K562 (cell line): Measurements from ENCODE around the gene HDAC1.

Experiments
- CHD4 ChIP-seq: fragments of 200-600 bp; sonication (generic); IDR thresholded peaks from 3 replicates; pipeline ENCODE4 v1.6.1; 2012; ENCODE audit warnings: low read depth, mild to moderate bottlenecking, mixed read lengths, low read length, inconsistent platforms; ENCODE audit not compliant: insufficient read depth, insufficient replicate concordance, poor library complexity, severe bottlenecking
- ELF4 ChIP-seq: fragments of 450-650 bp; formaldehyde crosslinking; IDR thresholded peaks from 2 replicates; pipeline ENCODE4 v1.4.0; 2022; ENCODE audit warnings: missing genetic modification characterization
- JUN ChIP-seq, 2 experiments: sonication (generic) in 1 of 2; formaldehyde crosslinking in 1 of 2; IDR thresholded peaks; 2 replicates each; pipeline versions ENCODE4 v1.6.1 to v1.8.0; 2012 to 2022; ENCODE audit warnings: borderline replicate concordance in 2 of 2, mild to moderate bottlenecking in 2 of 2, improper control_type of control experiment in 1 of 2, low read depth in 1 of 2, low read length in 1 of 2, missing genetic modification reagents in 1 of 2
- KDM1A ChIP-seq, 2 experiments: fragments of 450-650 bp; IDR thresholded peaks; 2 replicates each; pipeline ENCODE4 v1.6.1; 2016; ENCODE audit warnings: mild to moderate bottlenecking in 2 of 2
- MYC ChIP-seq, 2 experiments: fragments of 250-450 bp in 1 of 2; sonication (Bioruptor Pico) in 1 of 2; IDR thresholded peaks; 2 replicates each; pipeline versions ENCODE4 v1.5.1 to v1.6.1; 2012 to 2021; ENCODE audit warnings: low read depth in 2 of 2, borderline replicate concordance in 1 of 2, improper control_type of control experiment in 1 of 2, low read length in 1 of 2, mild to moderate bottlenecking in 1 of 2, moderate library complexity in 1 of 2
- RBM15 ChIP-seq: fragments of 200-400 bp; formaldehyde crosslinking; IDR thresholded peaks from 2 replicates; pipeline ENCODE4 v1.6.1; 2018; ENCODE audit warnings: mild to moderate bottlenecking, low read length, moderate library complexity; ENCODE audit not compliant: insufficient read depth
- SIRT6 ChIP-seq: IDR thresholded peaks from one replicate; pipeline ENCODE4 v1.6.1; 2012; ENCODE audit warnings: low read depth, mild to moderate bottlenecking, control low read depth, inconsistent platforms, low read length, moderate library complexity
- SMAD1 ChIP-seq: fragments of 150-350 bp; IDR thresholded peaks from 2 replicates; pipeline ENCODE4 v1.6.1; 2014; ENCODE audit warnings: low read length, low read depth; ENCODE audit not compliant: partially characterized antibody
- SRF ChIP-seq, 2 experiments: fragments of 250-450, 450-650 bp in 1 of 2; sonication (Bioruptor Pico) in 1 of 2; sonication (generic) in 1 of 2; formaldehyde crosslinking; IDR thresholded peaks; 2 replicates each; pipeline versions ENCODE4 v1.5.0 to v1.5.1; 2020 to 2022; ENCODE audit warnings: mild to moderate bottlenecking in 1 of 2, missing genetic modification reagents in 1 of 2
- ZBTB12 ChIP-seq: fragments of 250-450 bp; sonication (Bioruptor Pico); IDR thresholded peaks from 2 replicates; pipeline ENCODE4 v1.4.0; 2020
- ZNF140 ChIP-seq: fragments of 250-450 bp; sonication (Bioruptor Pico); IDR thresholded peaks from 2 replicates; pipeline ENCODE4 v1.8.0; 2021; ENCODE audit warnings: moderate library complexity, mild to moderate bottlenecking, inconsistent platforms
- TF ChIP-seq, protein P1 (sequence below), 2 experiments: fragments of 450-650 bp in 1 of 2; sonication (generic) in 1 of 2; formaldehyde crosslinking; conservative IDR thresholded peaks; 2 replicates each; pipeline versions ENCODE4 v1.4.0 to v1.8.1; 2020 to 2022; ENCODE audit warnings: mild to moderate bottlenecking in 1 of 2, missing genetic modification reagents in 1 of 2

DNA sequence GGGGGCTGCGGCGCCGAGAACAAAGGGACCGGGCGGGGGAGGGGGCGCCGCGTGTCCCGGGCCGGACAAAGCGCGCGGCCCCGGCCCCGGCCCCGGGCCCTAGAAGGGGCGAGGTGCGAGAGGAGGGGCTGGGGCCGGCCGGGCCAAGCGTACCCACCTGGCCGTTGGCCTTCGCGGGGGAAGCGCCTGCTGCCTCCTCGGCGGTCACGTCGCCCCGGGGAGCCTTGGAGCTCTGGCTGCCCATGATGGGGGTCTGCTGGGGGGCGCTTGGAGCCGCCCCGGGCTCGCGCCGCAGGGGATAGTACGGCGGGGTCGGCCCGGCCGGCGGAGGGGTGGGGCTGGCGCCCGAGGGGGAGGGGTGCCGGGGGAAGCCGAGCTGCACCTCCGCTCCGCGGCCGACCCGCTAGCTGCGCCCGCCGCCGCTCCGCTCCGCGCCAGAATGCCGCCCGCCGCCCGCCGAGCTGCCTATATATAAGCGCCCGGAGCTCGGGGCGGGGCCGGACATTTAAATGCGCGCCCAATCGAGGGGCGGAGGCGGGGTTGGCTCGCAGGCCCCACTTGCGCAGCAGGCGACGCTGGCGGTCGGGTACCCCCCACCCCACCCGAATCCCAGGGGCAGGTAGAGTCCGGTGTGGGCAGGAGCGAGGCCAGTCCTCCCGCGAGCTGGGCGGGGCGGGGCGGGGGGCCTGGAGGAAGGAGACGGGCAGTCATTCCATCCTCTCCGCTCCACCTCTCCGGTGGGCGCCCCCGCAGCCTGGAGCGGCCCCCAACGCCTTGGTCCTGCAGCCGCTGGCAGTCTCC, 44.1 kb downstream of the HDAC1 start, which contains the start of gene MARCKSL1:
- TF ChIP-seq RBM15 (no peak), SMAD1 (no peak), CHD4 (no peak), ELF4 (CRISPR knock-in tag) (no peak), ZBTB12 (CRISPR knock-in tag) (no peak), ZNF140 (CRISPR knock-in tag) (no peak), MYC (IDR thresholded peaks at IDR 0.05; ENCODE audit: low read depth, low read length) (no peak; the same call in 1 of the 2 replicates), MYC (CRISPR knock-in tag; IDR thresholded peaks at IDR 0.05; ENCODE audit: borderline replicate concordance, low read depth) (no peak), KDM1A (IDR thresholded peaks at IDR 0.05) (no peak), SRF (CRISPR knock-in tag; IDR thresholded peaks at IDR 0.05) (no peak), JUN (IDR thresholded peaks at IDR 0.05; ENCODE audit: borderline replicate concordance, low read depth, low read length) (no peak), JUN (CRISPR knock-in tag; IDR thresholded peaks at IDR 0.05; ENCODE audit: borderline replicate concordance) (0 out of 2 replicates have a peak, but pooled peaks have one; percentile 44), SIRT6 (no peak)
- TF ChIP-seq, protein P1, sequence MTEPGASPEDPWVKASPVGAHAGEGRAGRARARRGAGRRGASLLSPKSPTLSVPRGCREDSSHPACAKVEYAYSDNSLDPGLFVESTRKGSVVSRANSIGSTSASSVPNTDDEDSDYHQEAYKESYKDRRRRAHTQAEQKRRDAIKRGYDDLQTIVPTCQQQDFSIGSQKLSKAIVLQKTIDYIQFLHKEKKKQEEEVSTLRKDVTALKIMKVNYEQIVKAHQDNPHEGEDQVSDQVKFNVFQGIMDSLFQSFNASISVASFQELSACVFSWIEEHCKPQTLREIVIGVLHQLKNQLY (CRISPR knock-in tag; conservative IDR thresholded peaks at IDR 0.05): no peak
